ENCODE data around the gene PKM.

- TF ChIP-seq POLR2A (IDR thresholded peaks at IDR 0.05; ENCODE audit: low read depth, low read length) = no peak
- TF ChIP-seq TAF1 (IDR thresholded peaks at IDR 0.05; ENCODE audit: low read depth, low read length) = no peak
These were observed 67.3 kb downstream of the PKM start for GRCh38 chr15:72163719-72164118.
